ENCODE results near the gene PDZD2. TPM values are rescaled to one million over a fixed set of nuclear protein-coding genes. Genes with fewer than 3 reads are reported as not detected.

The PDZD2 gene
- total and polyA plus RNA-seq, 2 experiments from 2014 or later = 8.3 to 16.9 TPM

GRCh38 chr5:31806561-31806960 lies 167.6 kb downstream of the PDZD2 start:
- Mint-ChIP-seq H3K27ac (no peak overlapping the region), H3K4me3 (no peak overlapping the region), H3K27me3 (ENCODE audit: insufficient read depth, low read depth, poor library complexity) (peaks cover 5% of the 10 kb centered on the region), H3K9me3 (no peaks in the 10 kb centered on the region; the same call in 2 of the 3 replicates), H3K4me1 (peaks cover 3% of the 10 kb centered on the region), H3K36me3 (ENCODE audit: low read depth) (no peaks in the 10 kb centered on the region)
- Histone ChIP-seq H3K79me2 (replicated peaks; ENCODE audit: insufficient read depth) (no peaks in the 10 kb centered on the region), H3K4me3 (no peak overlapping the region), H3K4me2 (no peak overlapping the region), H3K27me3 (ENCODE audit: insufficient read depth) (no peaks in the 10 kb centered on the region), H3K27ac (ENCODE audit: low read depth) (no peak overlapping the region), H2AFZ (no peak overlapping the region), H3F3A (replicated peaks; ENCODE audit: low read depth) (no peaks in the 10 kb centered on the region), H3K36me3 (ENCODE audit: insufficient read depth) (no peaks in the 10 kb centered on the region), H3K9me2 (ENCODE audit: insufficient read depth) (no peaks in the 10 kb centered on the region), H4K20me1 (replicated peaks; ENCODE audit: insufficient read depth) (no peaks in the 10 kb centered on the region), H3K4me1 (ENCODE audit: insufficient read depth) (no peaks in the 10 kb centered on the region; the same call in 1 of the 2 replicates)
- DNase-seq (ENCODE audit: low spot score) = no peak
- TF ChIP-seq ETS1 (IDR thresholded peaks at IDR 0.05) (no peak), JUNB (IDR thresholded peaks at IDR 0.05; ENCODE audit: unreplicated experiment) (no peak), STAT1 (IDR thresholded peaks at IDR 0.05; ENCODE audit: unreplicated experiment) (no peak), CREB1 (CRISPR knock-in tag; IDR thresholded peaks at IDR 0.05; ENCODE audit: low read depth) (no peak), ZNF331 (CRISPR knock-in tag; IDR thresholded peaks at IDR 0.05; ENCODE audit: low read depth) (no peak), ZNF462 (CRISPR knock-in tag; IDR thresholded peaks at IDR 0.05) (no peak), ZNF114 (CRISPR knock-in tag; IDR thresholded peaks at IDR 0.05) (no peak), CTCF (conservative IDR thresholded peaks at IDR 0.05; ENCODE audit: low read depth in 2 of 2) (no peak), EZH2phosphoT487 (IDR thresholded peaks at IDR 0.05; ENCODE audit: unreplicated experiment) (no peak), POLR2AphosphoS5 (IDR thresholded peaks at IDR 0.05; ENCODE audit: low read depth) (no peak), NANOG (IDR thresholded peaks at IDR 0.05; ENCODE audit: borderline replicate concordance) (no peak), REST (IDR thresholded peaks at IDR 0.05; ENCODE audit: unreplicated experiment) (no peak), EZH2 (IDR thresholded peaks at IDR 0.05; ENCODE audit: low read depth, unreplicated experiment) (no peak)
- no peak for ATAC-seq

All from GM23338 (cell line).